Panc1 (cell line): Measurements from ENCODE around the gene UGT1A1. TPM values are rescaled to one million over a fixed set of nuclear protein-coding genes. Genes with fewer than 3 reads are reported as not detected.

Source experiments
- ATAC-seq: fragments of 200-7000 bp; cut with Tn5 transposase; 2 replicates; pipeline ENCODE4 v1.9.1; 2020; ENCODE audit warnings: mild to moderate bottlenecking, moderate library complexity
- BruUV-seq: library from RNA; stranded (reverse); fragments of 400-500 nt; replicated peaks from 2 replicates; lab custom pipeline; 2021; lab: Mats Ljungman, UMichigan
- CTCF ChIA-PET: fragments of 300-600 bp; sonication (Branson Sonifier 250); formaldehyde crosslinking; loops from one replicate; lab custom pipeline; 2022; ENCODE audit warnings: antibody characterized with exemption; lab: Charles Lee
- POLR2A ChIA-PET: fragments of 300-600 bp; sonication (Branson Sonifier 250); formaldehyde crosslinking; loops from one replicate; lab custom pipeline; 2022; ENCODE audit warnings: antibody characterized with exemption; lab: Charles Lee
- DNase-seq: peaks from one replicate; pipeline ENCODE4 v3.0.0-alpha.2; 2010; ENCODE audit warnings: low read depth, low spot score
- H3K27ac ChIP-seq: 2 replicates; pipeline ENCODE4 v1.5.1; 2011; ENCODE audit warnings: mild to moderate bottlenecking, low read length, inconsistent platforms
- H3K27me3 ChIP-seq: fragments of 200-500 bp; sonication (Bioruptor generic); 2 replicates; pipeline ENCODE4 v1.6.0; 2014; ENCODE audit warnings: low read length, inconsistent platforms; ENCODE audit not compliant: control insufficient read depth, insufficient read depth
- H3K36me3 ChIP-seq: fragments of 200-500 bp; sonication (Bioruptor generic); 2 replicates; pipeline ENCODE4 v1.5.1; 2014; ENCODE audit warnings: inconsistent platforms, mild to moderate bottlenecking, low read length, moderate library complexity; ENCODE audit not compliant: control insufficient read depth, insufficient read depth
- H3K4me1 ChIP-seq: 2 replicates; pipeline ENCODE4 v1.5.1; 2011; ENCODE audit warnings: inconsistent platforms, mild to moderate bottlenecking, low read length, moderate library complexity; ENCODE audit not compliant: control insufficient read depth, insufficient read depth
- H3K4me3 ChIP-seq, 2 experiments: 2 replicates each; pipeline ENCODE4 v1.5.1; 2011 to 2012; ENCODE audit warnings: low read depth in 2 of 2, low read length in 2 of 2, mild to moderate bottlenecking in 2 of 2, inconsistent platforms in 1 of 2, moderate library complexity in 1 of 2
- H3K9me3 ChIP-seq: fragments of 200-500 bp; sonication (Bioruptor generic); 2 replicates; pipeline ENCODE4 v1.5.1; 2014; ENCODE audit warnings: low read depth, mild to moderate bottlenecking, inconsistent platforms, low read length, moderate library complexity; ENCODE audit not compliant: control insufficient read depth, insufficient read depth
- CTCF ChIP-seq: fragments of 450-650 bp; IDR thresholded peaks from 2 replicates; pipeline ENCODE4 v1.5.1; 2017; ENCODE audit warnings: mild to moderate bottlenecking
- POLR2AphosphoS5 ChIP-seq: IDR thresholded peaks from 2 replicates; pipeline ENCODE4 v1.6.1; 2012; ENCODE audit warnings: mild to moderate bottlenecking, low read depth, low read length, moderate library complexity
- REST ChIP-seq, 2 experiments: IDR thresholded peaks; 2 replicates each; pipeline ENCODE4 v1.6.1; 2011 to 2012; ENCODE audit warnings: low read depth in 2 of 2, control low read depth in 1 of 2, low read length in 1 of 2, mild to moderate bottlenecking in 1 of 2, moderate library complexity in 1 of 2; ENCODE audit not compliant: insufficient read depth in 1 of 2
- SIN3A ChIP-seq: IDR thresholded peaks from 2 replicates; pipeline ENCODE4 v1.6.1; 2012; ENCODE audit warnings: low read depth, mild to moderate bottlenecking, low read length, moderate library complexity, borderline replicate concordance; ENCODE audit not compliant: insufficient read depth
- TCF7L2 ChIP-seq: IDR thresholded peaks from 2 replicates; pipeline ENCODE4 v1.6.1; 2011; ENCODE audit warnings: mild to moderate bottlenecking, low read depth, low read length, inconsistent platforms
- in situ Hi-C: cut with HindIII; loops from 2 replicates; pipeline ENCODE4 v1.10.0; 2016; ENCODE audit warnings: low sequenced_read_pairs, low pct_unique_long_range_greater_than_20kb
- intact Hi-C: fragments of 100-400 bp; cut with micrococcal nuclease; formaldehyde crosslinking; loops from one replicate; pipeline ENCODE4 v1.10.0; 2022; ENCODE audit not compliant: unreplicated experiment
- total RNA-seq: library from RNA; stranded (reverse); gene quantifications from one replicate; pipeline ENCODE4 v1.2.1, GENCODE V29; 2021; ENCODE audit not compliant: unreplicated experiment

UGT1A1 gene
- total RNA-seq, 1 experiment from 2014 or later: not detected

- no peak overlapping the region for H3K27ac ChIP-seq
- no TSS peak for BruUV-seq
- TF ChIP-seq REST (IDR thresholded peaks at IDR 0.05; ENCODE audit: insufficient read depth in 1 of 2, low read depth in 2 of 2, low read length in 1 of 2) (no peak), POLR2AphosphoS5 (no peak)
- ChIA-PET POLR2A (no interaction called here), CTCF (no interaction called here)
- no peaks in the 10 kb centered on the region for H3K4me1 ChIP-seq
- intact Hi-C loops (no loop called here), in situ Hi-C loops (no loop called here)
- H3K27me3 ChIP-seq: no peaks in the 10 kb centered on the region; the same call in 1 of the 2 replicates
- ATAC-seq: no peak; the same call in 1 of the 2 replicates
- no peaks in the 10 kb centered on the region for H3K36me3 ChIP-seq
- DNase-seq: no peak
- no peak overlapping the region for H3K4me3 ChIP-seq
- no peaks in the 10 kb centered on the region for H3K9me3 ChIP-seq
These were observed 41.5 kb downstream of the UGT1A1 start for GRCh38 chr2:233801357-233802131.

GRCh38 chr2:233802132-233802815, 42.2 kb downstream of the UGT1A1 start:
- ATAC-seq (no peak), DNase-seq (no peak)
- H3K4me1 ChIP-seq: no peaks in the 10 kb centered on the region
- H3K27me3 ChIP-seq: no peaks in the 10 kb centered on the region; the same call in 1 of the 2 replicates
- POLR2A ChIA-PET: no interaction called here
- CTCF ChIA-PET: no interaction called here
- H3K27ac ChIP-seq: no peak overlapping the region
- intact Hi-C loops (no loop called here), in situ Hi-C loops (no loop called here)
- no peak overlapping the region for H3K4me3 ChIP-seq
- BruUV-seq: no TSS peak
- TF ChIP-seq SIN3A: no peak
- TF ChIP-seq REST (IDR thresholded peaks at IDR 0.05; ENCODE audit: insufficient read depth in 1 of 2, low read depth in 2 of 2, low read length in 1 of 2): no peak
- no peak for TF ChIP-seq CTCF
- TF ChIP-seq POLR2AphosphoS5: no peak
- no peak for TF ChIP-seq TCF7L2
- no peaks in the 10 kb centered on the region for H3K9me3 ChIP-seq
- no peaks in the 10 kb centered on the region for H3K36me3 ChIP-seq
